Fibroblast of the conjunctiva (primary cell): ENCODE results near the gene ADAMTS9.
"Not testable (repeated sequence)": the region's sequence is repeated elsewhere in the genome, so short reads cannot be mapped to it uniquely, and the experiment has no call there.

Experiments
- DNase-seq: peaks from one replicate; pipeline ENCODE4 v3.0.0-alpha.2; 2010; ENCODE audit warnings: low read depth

Gene ADAMTS9

GRCh38 chr3:64574194-64574593, 113.6 kb downstream of the ADAMTS9 start:
- DNase-seq = no peak

DNA sequence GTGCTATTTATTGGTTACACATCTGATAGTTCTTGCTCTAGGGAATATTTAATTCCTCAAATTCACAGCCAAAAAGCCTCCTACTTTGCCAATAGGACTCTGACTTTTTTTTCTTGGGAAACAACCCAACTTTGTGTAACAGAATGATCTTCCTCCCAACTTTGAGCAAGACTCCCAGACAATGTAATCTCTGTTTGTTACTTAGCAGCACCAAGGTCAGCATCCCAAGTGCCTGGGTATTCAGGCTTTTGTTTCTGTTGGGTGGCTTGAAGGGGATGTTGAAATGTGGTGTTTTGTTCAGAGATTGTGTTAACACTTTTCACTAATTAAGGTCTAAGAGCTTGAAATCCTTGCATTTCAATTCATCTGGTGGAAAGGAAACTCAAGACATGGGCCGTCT, 115.8 kb downstream of the ADAMTS9 start:
- DNase-seq = no peak

DNA sequence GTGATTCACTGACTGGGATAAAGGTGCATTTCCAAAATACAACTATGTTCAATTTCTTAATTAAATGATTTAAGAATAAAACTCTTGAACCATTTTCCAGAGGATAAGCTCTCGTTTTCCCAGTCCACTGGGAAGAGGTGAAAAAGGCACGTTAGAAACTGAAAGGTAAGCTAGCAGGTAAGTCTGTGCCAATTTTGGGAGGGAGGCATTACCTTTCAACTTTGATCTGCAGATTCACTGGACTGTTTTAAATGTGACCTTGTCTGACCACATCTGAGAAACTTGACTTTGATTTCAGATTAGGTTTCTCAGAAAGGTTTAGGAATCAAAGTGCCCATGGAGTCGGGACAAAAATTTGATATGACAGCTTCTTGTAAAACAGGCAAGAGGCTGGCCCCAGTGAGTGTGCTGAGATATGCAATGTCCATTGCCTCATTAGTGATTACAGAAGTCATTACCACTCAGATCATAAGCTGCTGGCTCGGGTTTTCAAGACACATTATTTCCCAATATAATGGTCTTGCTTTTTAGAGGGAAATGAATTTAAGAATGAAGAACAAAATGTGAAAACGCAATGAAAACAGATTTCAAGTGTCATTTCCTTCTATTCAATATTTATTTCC, 118.8 kb downstream of the ADAMTS9 start:
- DNase-seq = no peak

DNA sequence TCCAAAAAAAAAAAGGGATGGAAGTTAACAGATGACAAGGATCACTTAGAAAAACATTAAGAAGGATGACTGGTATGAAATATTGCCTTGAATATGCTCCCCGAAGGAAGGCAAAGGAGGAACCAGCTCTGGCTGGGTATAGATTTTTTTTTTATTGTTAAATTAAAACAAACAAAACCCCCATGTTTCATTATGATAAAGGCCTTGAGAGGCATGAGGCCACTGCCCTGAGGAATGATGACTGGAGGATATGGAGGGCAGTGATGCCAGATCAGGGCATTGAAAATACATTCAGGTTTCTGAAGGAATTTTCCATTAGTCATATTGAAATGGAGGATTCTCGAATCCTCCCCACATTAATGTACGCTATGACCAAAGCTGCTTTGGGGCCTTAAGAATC, 120.9 kb downstream of the ADAMTS9 start:
- no peak for DNase-seq

- no peak for DNase-seq
Measured at GRCh38 chr3:64563751-64564150, 124.0 kb downstream of the ADAMTS9 start.

DNA sequence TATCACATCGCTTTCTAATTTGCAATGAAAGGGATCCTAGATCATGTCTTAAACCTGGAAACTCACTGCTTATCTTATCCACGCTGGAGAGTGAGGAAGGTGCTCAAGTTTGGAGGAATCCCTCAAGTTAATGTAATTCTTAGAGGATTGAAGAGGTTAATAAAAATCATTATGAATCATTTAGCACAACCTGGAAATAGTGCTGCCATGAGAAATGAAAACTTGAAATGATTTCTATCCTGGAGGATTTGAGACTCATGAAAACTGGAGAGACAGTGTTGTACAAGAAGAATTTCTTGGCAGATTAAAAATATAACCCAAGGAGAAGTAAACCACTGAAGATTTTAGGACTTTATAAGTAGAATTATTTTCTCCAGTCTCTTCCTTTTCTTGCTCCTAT, 125.9 kb downstream of the ADAMTS9 start:
- no peak for DNase-seq

DNA sequence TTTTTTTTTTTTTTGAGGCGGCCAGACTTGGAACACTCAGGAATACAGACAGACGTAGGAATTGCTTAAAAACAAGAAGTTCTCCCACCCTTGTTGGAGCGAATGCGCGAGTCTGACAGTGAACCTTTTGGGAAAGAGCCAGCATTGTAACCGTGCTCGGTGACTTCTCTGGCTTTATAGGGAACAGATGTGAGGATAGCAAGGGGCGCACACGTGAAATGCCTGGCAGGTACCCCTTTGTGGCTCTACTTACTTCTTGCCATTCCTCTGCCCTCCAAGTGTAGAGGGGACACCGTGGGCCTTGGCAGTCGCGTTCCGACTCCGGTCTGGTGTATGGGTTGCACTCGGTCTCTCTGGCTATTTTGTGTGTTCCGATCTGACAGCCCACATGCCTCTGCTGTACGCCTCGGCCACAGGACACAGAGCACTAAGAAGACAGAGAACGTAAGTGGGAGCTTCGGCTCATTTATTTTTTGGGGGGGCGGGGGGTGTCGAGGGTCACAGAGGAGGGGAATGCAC, 126.4 kb downstream of the ADAMTS9 start:
- DNase-seq = no peak

GRCh38 chr3:64560791-64561190, 127.0 kb downstream of the ADAMTS9 start:
- no peak for DNase-seq

- no peak for DNase-seq
Measured at GRCh38 chr3:64559588-64559987, 128.2 kb downstream of the ADAMTS9 start.

DNA sequence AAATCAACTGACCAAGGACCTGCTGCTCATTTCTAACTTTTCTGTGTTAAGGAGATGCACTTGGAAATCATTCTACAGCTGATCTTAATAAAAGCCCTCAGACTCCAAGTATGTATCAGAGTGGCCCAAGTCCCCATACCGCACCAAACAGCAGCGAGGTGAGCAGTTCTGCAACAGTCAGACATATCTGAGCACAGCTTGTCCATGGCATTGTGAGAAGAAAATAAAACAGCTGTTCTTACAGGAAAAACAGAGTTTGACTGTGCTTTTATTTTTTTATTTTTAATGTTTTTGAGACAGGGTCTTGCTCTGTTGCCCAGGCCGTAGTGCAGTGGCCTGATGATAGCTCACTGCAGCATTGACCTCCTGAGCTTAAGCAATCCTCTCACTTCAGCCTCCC, 131.8 kb downstream of the ADAMTS9 start:
- DNase-seq = no peak

- DNase-seq = no peak
Measured at GRCh38 chr3:64555351-64555750, 132.4 kb downstream of the ADAMTS9 start.

DNA sequence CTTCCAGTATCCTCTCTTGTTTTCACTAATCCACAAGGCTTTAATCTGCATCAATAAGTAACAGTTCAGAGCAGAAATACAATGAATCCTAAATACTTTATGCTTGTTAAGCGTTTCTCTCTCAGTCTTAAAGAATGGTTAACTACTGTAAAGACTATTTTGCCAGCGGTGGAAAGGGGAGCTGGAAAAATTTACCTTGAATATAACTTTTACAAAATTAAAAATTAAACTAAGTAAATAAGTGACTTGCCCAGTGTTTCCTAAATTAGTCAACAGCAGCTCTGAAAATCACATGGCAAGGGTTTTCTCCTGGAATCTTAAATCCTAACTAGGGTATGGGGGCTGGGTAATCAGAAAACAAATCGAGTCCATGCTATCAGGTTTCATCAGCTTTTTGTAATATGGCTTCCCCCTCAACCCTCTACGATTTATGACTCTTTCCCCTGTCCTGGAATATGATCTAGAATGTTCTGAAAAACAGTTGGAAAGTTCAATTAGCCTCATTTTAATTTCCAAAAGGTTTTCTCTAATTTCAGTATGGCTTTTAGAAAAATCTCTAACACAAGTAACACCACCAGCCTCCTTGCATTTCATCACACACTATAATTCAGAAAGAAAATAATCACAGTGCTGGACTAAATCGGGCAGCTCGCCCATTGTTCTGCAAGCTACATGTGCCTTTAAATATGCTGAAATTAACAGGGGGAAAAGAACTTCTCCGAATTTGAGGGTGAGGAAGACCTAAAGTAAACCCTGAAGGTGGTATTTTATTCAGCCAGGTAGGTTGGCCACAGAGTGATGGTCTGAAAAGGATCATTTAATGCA, 133.5 kb downstream of the ADAMTS9 start:
- DNase-seq = peak; percentile 4

DNA sequence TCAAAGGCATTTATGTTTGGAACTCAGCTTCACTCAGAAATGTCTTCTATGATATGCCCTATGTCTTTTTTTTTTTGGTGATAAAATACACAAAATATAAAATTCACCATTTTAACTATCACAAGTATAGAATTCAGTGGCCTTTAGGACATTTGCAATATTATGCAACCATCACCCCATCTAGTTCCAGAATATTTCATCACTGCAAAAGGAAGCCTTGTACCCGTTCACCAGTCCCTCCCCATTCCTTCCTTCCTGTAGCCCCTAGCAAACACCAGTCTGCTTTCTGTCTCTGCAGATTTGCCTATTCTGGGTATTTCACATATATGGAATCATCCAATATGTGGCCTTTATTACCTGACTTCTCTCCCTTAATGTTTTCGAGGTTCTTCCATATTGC, 134.8 kb downstream of the ADAMTS9 start:
- DNase-seq = no peak

DNA sequence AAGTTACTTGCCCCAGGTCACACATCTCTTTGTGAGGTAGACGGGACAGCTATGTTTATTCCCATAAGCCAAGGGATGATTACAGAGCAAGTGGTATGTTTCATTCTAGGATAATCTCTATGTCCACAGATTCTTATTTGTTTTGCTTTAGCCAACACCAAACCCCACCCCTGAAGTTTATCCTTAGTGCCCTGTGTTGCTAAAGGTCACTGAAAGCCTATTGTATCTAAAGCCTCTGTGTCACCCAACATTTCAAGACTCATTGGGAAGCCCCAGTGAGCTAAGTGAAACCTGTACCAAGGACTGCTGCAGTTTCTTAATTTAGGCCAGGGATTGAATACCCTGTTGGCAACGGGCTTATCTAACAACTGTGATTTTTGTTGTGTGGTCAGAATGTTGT, 135.6 kb downstream of the ADAMTS9 start:
- no peak for DNase-seq

DNA sequence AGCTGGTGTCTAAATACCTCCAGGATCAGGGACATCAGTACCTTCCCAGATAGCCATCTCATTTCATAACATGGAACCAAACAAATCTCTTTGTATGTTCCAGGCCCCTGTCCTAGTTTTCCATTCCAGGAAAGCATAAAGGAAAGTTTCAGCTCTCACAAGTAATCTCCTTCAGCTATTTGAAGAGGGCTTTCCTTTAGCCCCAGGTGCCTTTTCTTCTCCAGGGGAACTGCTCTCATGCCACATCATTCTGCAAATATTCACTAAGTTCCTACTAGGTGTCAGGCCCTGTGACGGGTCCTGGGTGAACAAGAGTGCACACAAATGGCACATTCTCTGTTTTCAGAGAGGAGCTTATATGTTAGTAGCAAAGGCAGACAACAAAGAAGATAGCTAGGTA, 136.1 kb downstream of the ADAMTS9 start:
- no peak for DNase-seq

- no peak for DNase-seq
Measured at GRCh38 chr3:64550745-64551144, 137.1 kb downstream of the ADAMTS9 start.

- DNase-seq = no peak
Measured at GRCh38 chr3:64549869-64550268, 137.9 kb downstream of the ADAMTS9 start.

GRCh38 chr3:64548200-64548889, 139.5 kb downstream of the ADAMTS9 start:
- DNase-seq = peak; percentile 89

- no peak for DNase-seq
Measured at GRCh38 chr3:64546856-64547255, 140.9 kb downstream of the ADAMTS9 start.

GRCh38 chr3:64545239-64545638, 142.6 kb downstream of the ADAMTS9 start:
- DNase-seq = not testable (repeated sequence)

DNA sequence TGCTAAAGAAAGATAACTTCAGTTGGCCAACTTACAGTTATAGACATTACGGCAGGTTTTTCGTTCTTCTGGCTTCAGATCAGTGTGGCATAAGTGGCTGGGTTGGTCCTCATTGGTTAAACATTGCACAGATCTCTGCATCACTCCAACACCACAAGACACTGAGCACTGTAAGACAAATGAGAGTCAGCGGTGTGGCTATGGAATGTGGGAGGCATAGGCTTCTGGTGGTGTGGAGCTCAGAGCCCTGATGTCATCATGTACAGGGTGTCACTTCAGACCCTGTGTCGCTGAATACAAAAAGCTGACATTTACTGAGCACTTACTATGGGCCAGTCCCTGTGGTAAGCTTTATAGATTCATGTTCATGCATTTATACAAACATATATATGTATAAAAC, 146.0 kb downstream of the ADAMTS9 start:
- DNase-seq = no peak

DNA sequence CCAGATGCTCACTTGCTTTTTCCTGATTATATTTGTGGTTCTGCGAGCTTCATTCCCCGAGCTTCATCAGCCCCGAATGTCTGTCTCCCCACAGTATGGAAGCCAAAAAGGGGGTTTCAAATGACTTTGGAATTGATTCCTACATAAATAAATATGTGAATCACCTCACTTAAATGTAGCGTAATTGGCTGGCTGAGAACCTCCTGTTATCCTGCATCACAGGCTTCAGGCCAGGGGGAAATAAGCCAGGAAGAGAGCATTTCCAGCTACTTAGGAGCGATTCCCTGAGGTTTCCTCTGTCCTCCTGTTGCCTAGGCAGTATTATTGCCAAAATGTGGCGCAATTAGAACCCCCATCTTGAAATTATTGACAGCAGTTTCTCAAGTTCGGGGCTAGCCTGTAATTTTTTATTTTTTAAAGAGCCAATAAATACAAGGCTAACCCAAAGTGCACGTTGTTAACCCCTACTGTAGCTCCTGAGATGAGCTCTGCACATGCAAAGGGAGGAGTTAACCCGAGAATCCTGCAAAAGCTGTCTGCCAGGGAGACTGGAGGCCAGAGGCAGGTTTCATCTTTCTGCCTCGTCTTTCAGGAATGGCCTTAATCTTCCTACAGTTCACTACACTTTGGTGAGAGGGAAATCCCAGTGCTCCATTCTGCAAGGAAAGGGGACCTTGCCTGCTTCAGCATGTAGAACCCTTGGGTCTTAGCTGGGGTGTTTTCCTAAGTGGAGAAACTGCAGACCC, 148.2 kb downstream of the ADAMTS9 start:
- peak; percentile 96 for DNase-seq
